H9 (cell line): ENCODE results near the gene RGS3. TPM values are rescaled to one million over a fixed set of nuclear protein-coding genes. Genes with fewer than 3 reads are reported as not detected.

ENCODE experiments used
- DNase-seq: peaks from one replicate; pipeline ENCODE4 v3.0.0-alpha.2; 2017
- H2AFZ ChIP-seq: one replicate; pipeline ENCODE4 v1.6.1; 2013; ENCODE audit warnings: mild to moderate bottlenecking, low read length, control low read depth, moderate library complexity
- H2AK5ac ChIP-seq: 2 replicates; pipeline ENCODE4 v1.6.1; 2013; ENCODE audit warnings: low read length, control low read depth, mixed read lengths; ENCODE audit not compliant: insufficient read length
- H2BK120ac ChIP-seq: one replicate; pipeline ENCODE4 v1.6.1; 2013; ENCODE audit warnings: low read depth, mild to moderate bottlenecking, low read length, control low read depth, inconsistent platforms; ENCODE audit not compliant: poor library complexity, severe bottlenecking
- H2BK12ac ChIP-seq: 2 replicates; pipeline ENCODE4 v1.6.1; 2013; ENCODE audit warnings: low read length, control low read depth, mixed read lengths, low read depth; ENCODE audit not compliant: insufficient read length
- H2BK15ac ChIP-seq: 2 replicates; pipeline ENCODE4 v1.6.1; 2013; ENCODE audit warnings: low read depth, low read length, control low read depth
- H2BK20ac ChIP-seq: one replicate; pipeline ENCODE4 v1.6.1; 2013; ENCODE audit warnings: low read depth, mild to moderate bottlenecking, low read length, control low read depth, inconsistent platforms; ENCODE audit not compliant: poor library complexity, severe bottlenecking
- H2BK5ac ChIP-seq: 2 replicates; pipeline ENCODE4 v1.6.1; 2013; ENCODE audit warnings: low read length, control low read depth, mixed read lengths; ENCODE audit not compliant: insufficient read length
- H3K14ac ChIP-seq: 2 replicates; pipeline ENCODE4 v1.6.1; 2013; ENCODE audit warnings: low read length, control low read depth; ENCODE audit not compliant: insufficient read depth
- H3K18ac ChIP-seq: 2 replicates; pipeline ENCODE4 v1.6.1; 2013; ENCODE audit warnings: low read depth, mild to moderate bottlenecking, mixed read lengths, low read length, control low read depth; ENCODE audit not compliant: insufficient read length
- H3K23ac ChIP-seq: 2 replicates; pipeline ENCODE4 v1.6.1; 2013; ENCODE audit warnings: low read length, control low read depth, mixed read lengths, low read depth; ENCODE audit not compliant: insufficient read length
- H3K23me2 ChIP-seq: 2 replicates; pipeline ENCODE4 v1.6.1; 2013; ENCODE audit warnings: low read depth, mild to moderate bottlenecking, mixed read lengths, low read length, control low read depth; ENCODE audit not compliant: insufficient read length, poor library complexity, severe bottlenecking
- H3K27ac ChIP-seq: 2 replicates; pipeline ENCODE4 v1.5.1; 2013; ENCODE audit warnings: low read length, control low read depth, mixed read lengths, low read depth; ENCODE audit not compliant: insufficient read length
- H3K27me3 ChIP-seq: 2 replicates; pipeline ENCODE4 v1.6.1; 2013; ENCODE audit warnings: low read length, control low read depth, inconsistent platforms; ENCODE audit not compliant: insufficient read depth
- H3K4ac ChIP-seq: 2 replicates; pipeline ENCODE4 v1.6.1; 2013; ENCODE audit warnings: low read depth, mild to moderate bottlenecking, control low read depth, inconsistent platforms, low read length, moderate library complexity
- H3K4me1 ChIP-seq: 2 replicates; pipeline ENCODE4 v1.6.1; 2013; ENCODE audit warnings: low read length, control low read depth, inconsistent platforms; ENCODE audit not compliant: insufficient read depth
- H3K4me2 ChIP-seq: 2 replicates; pipeline ENCODE4 v1.6.1; 2013; ENCODE audit warnings: low read length, control low read depth, mixed read lengths; ENCODE audit not compliant: insufficient read length, insufficient read depth
- H3K56ac ChIP-seq: 2 replicates; pipeline ENCODE4 v1.6.1; 2013; ENCODE audit warnings: low read depth, mild to moderate bottlenecking, mixed read lengths, low read length, control low read depth; ENCODE audit not compliant: insufficient read length
- H3K79me1 ChIP-seq: 2 replicates; pipeline ENCODE4 v1.6.1; 2013; ENCODE audit warnings: low read depth, mild to moderate bottlenecking, moderate library complexity, low read length, control low read depth, inconsistent platforms; ENCODE audit not compliant: insufficient read depth, poor library complexity, severe bottlenecking
- H3K79me2 ChIP-seq: 2 replicates; pipeline ENCODE4 v1.6.1; 2013; ENCODE audit warnings: low read length, control low read depth, inconsistent platforms; ENCODE audit not compliant: insufficient read depth
- H3K9ac ChIP-seq: 2 replicates; pipeline ENCODE4 v1.6.1; 2013; ENCODE audit warnings: low read length, control low read depth, mixed read lengths; ENCODE audit not compliant: insufficient read length; ENCODE audit errors: extremely low read depth
- H3K9me3 ChIP-seq: one replicate; pipeline ENCODE4 v1.6.1; 2013; ENCODE audit warnings: low read depth, low read length, inconsistent platforms; ENCODE audit not compliant: control insufficient read depth
- H3T11ph ChIP-seq: one replicate; pipeline ENCODE4 v1.6.1; 2013; ENCODE audit warnings: mild to moderate bottlenecking, low read length, control low read depth, inconsistent platforms
- H4K20me1 ChIP-seq: one replicate; pipeline ENCODE4 v1.6.1; 2013; ENCODE audit not compliant: control insufficient read depth, insufficient read length, insufficient read depth
- H4K5ac ChIP-seq: 2 replicates; pipeline ENCODE4 v1.6.1; 2013; ENCODE audit warnings: low read depth, mild to moderate bottlenecking, mixed read lengths, low read length, control low read depth; ENCODE audit not compliant: insufficient read length
- H4K8ac ChIP-seq: replicated peaks from 2 replicates; pipeline ENCODE4 v1.6.1; 2013; ENCODE audit warnings: low read length, control low read depth, mixed read lengths, low read depth; ENCODE audit not compliant: insufficient read length
- H4K91ac ChIP-seq: 2 replicates; pipeline ENCODE4 v1.6.1; 2013; ENCODE audit warnings: low read depth, mild to moderate bottlenecking, moderate library complexity, mixed read lengths, low read length, control low read depth; ENCODE audit not compliant: insufficient read length
- H3K27ac Mint-ChIP-seq, 3 experiments: 2 replicates in 2 of 3; 3 replicates in 1 of 3; pipeline ENCODE4 v1.8.0; 2020 to 2021; ENCODE audit warnings: mixed read lengths in 3 of 3, mild to moderate bottlenecking in 1 of 3, moderate library complexity in 1 of 3
- H3K27me3 Mint-ChIP-seq: 2 replicates; pipeline ENCODE4 v1.8.0; 2021; ENCODE audit warnings: low read depth, mild to moderate bottlenecking, moderate library complexity, mixed read lengths
- H3K36me3 Mint-ChIP-seq, 3 experiments: 2 replicates in 2 of 3; 3 replicates in 1 of 3; pipeline ENCODE4 v1.8.0; 2020 to 2021; ENCODE audit warnings: low read depth in 3 of 3, mixed read lengths in 3 of 3; ENCODE audit not compliant: insufficient read depth in 1 of 3
- H3K4me1 Mint-ChIP-seq, 2 experiments: 2 replicates each; pipeline ENCODE4 v1.8.0; 2020; ENCODE audit warnings: mixed read lengths in 2 of 2
- H3K4me3 Mint-ChIP-seq, 2 experiments: 2 replicates in 1 of 2; 3 replicates in 1 of 2; pipeline ENCODE4 v1.8.0; 2020 to 2021; ENCODE audit warnings: mild to moderate bottlenecking in 2 of 2, mixed read lengths in 2 of 2, moderate library complexity in 1 of 2
- H3K9me3 Mint-ChIP-seq, 2 experiments: 2 replicates in 1 of 2; 3 replicates in 1 of 2; pipeline ENCODE4 v1.8.0; 2020; ENCODE audit warnings: mild to moderate bottlenecking in 2 of 2, mixed read lengths in 2 of 2, moderate library complexity in 1 of 2
- WGBS: extraction: QIAGEN DNeasy Blood & Tissue Kit; methylation state at CpG from one replicate; pipeline ENCODE4 v1.1.7; 2013; ENCODE audit warnings: missing lambda C conversion rate, low lambda C conversion rate, mixed read lengths; ENCODE audit not compliant: insufficient read length; ENCODE audit errors: extremely low coverage; 5-methylcytosine and 5-hydroxymethylcytosine counted together
- total RNA-seq: library from RNA; stranded (reverse); gene quantifications from 2 replicates; pipeline ENCODE4 v1.2.1, GENCODE V29; 2021
- TF ChIP-seq, protein P1 (sequence below): fragments of 200-600 bp; sonication (generic); conservative IDR thresholded peaks from 3 replicates; pipeline ENCODE4 v1.8.0; 2021; ENCODE audit warnings: antibody characterized with exemption, mild to moderate bottlenecking

The RGS3 gene
- total RNA-seq, 1 experiment from 2014 or later: 13.9 TPM

DNA sequence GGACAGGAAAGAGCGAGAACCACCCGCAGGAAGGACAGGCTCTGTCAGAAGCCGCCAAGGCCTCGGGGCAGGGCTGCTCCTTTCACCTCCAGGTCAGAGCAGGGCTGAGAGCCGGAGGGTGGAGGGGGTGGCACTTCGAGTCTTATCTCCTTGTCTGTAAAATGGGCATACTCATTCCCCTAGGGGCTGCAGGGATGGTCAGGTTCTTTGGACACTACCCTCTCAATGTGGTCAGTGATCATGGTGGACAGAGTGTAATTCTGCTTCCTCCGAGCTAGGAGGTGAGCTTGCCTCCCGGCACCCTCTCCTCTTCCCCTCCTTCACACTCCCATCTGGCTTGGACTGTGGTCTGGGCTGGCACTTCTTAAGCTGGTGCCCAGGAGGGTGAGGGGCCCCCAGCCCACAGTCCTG lies 39.6 kb downstream of the RGS3 start:
- Histone ChIP-seq H2AK5ac (no peak overlapping the region), H4K20me1 (no peaks in the 10 kb centered on the region), H3K9ac (no peak overlapping the region), H3K4me2 (no peak overlapping the region), H3K79me1 (no peaks in the 10 kb centered on the region), H3K23ac (no peak overlapping the region), H2BK20ac (no peak overlapping the region), H3K4me1 (no peaks in the 10 kb centered on the region; the same call in 1 of the 2 replicates), H3K27me3 (no peaks in the 10 kb centered on the region), H4K8ac (no peak overlapping the region), H2AFZ (no peak overlapping the region), H3K9me3 (no peaks in the 10 kb centered on the region), H2BK15ac (no peak overlapping the region), H3K27ac (no peak overlapping the region), H3K14ac (no peak overlapping the region; the same call in 1 of the 2 replicates), H4K91ac (no peak overlapping the region), H2BK5ac (no peak overlapping the region), H3T11ph (no peak overlapping the region), H3K18ac (no peak overlapping the region), H2BK120ac (no peak overlapping the region), H4K5ac (no peak overlapping the region), H3K4ac (no peak overlapping the region), H3K23me2 (no peaks in the 10 kb centered on the region), H3K79me2 (no peaks in the 10 kb centered on the region), H2BK12ac (no peak overlapping the region), H3K56ac (no peak overlapping the region)
- no CpG with 5 or more reads among the region's 8 CpGs for WGBS
- H3K27ac Mint-ChIP-seq: peak overlapping the region in 1 of 3 experiments; percentile 15; a peak in 2 of 7 replicates
- TF ChIP-seq, protein P1, sequence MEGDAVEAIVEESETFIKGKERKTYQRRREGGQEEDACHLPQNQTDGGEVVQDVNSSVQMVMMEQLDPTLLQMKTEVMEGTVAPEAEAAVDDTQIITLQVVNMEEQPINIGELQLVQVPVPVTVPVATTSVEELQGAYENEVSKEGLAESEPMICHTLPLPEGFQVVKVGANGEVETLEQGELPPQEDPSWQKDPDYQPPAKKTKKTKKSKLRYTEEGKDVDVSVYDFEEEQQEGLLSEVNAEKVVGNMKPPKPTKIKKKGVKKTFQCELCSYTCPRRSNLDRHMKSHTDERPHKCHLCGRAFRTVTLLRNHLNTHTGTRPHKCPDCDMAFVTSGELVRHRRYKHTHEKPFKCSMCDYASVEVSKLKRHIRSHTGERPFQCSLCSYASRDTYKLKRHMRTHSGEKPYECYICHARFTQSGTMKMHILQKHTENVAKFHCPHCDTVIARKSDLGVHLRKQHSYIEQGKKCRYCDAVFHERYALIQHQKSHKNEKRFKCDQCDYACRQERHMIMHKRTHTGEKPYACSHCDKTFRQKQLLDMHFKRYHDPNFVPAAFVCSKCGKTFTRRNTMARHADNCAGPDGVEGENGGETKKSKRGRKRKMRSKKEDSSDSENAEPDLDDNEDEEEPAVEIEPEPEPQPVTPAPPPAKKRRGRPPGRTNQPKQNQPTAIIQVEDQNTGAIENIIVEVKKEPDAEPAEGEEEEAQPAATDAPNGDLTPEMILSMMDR: no peak
- H3K4me3 Mint-ChIP-seq: no peak overlapping the region
- no peaks in the 10 kb centered on the region; a peak in 1 of 5 replicates for H3K9me3 Mint-ChIP-seq
- H3K36me3 Mint-ChIP-seq: peaks cover 0 to 10% (median under 1%) of the 10 kb centered on the region in 3 experiments; a peak in 2 of 7 replicates
- H3K4me1 Mint-ChIP-seq: peaks cover 51 to 60% of the 10 kb centered on the region in 2 experiments
- no peak for DNase-seq
- H3K27me3 Mint-ChIP-seq: no peaks in the 10 kb centered on the region
